OCI-LY1 (cell line): ENCODE data around the gene SRSF8.

Experiments
- CTCF ChIP-seq: fragments of 200-600 bp; sonication (generic), shearing (Covaris generic); IDR thresholded peaks from 2 replicates; pipeline ENCODE4 v1.5.1; 2017; ENCODE audit warnings: mild to moderate bottlenecking, antibody characterized with exemption, low read length, moderate library complexity, mixed read lengths
- EZH2 ChIP-seq: fragments of 200-600 bp; sonication (generic), shearing (Covaris generic); IDR thresholded peaks from 2 replicates; pipeline ENCODE4 v1.8.0; 2017; ENCODE audit warnings: borderline replicate concordance, mixed run types, mild to moderate bottlenecking, antibody characterized with exemption, low read length, moderate library complexity, mixed read lengths

- TF ChIP-seq CTCF = no peak
- TF ChIP-seq EZH2 = no peak
These were observed 37.0 kb downstream of the SRSF8 start for GRCh38 chr11:95103701-95104100.
